ENCODE data around the gene POLRMT. TPM values are rescaled to one million over a fixed set of nuclear protein-coding genes. Genes with fewer than 3 reads are reported as not detected.

The POLRMT gene
- total RNA-seq, 4 donors from 2014 or later = 28.2 to 73.5 (median 51.5) TPM

GRCh38 chr19:639253-640160, 6.2 kb upstream of the POLRMT start, which contains the start of gene FGF22:
FGF22 (plus strand) TSS chr19:639879; CDS start chr19:639926, 47 bp downstream.
- peak; percentile 91 to 93 for DNase-seq (ENCODE audit: low spot score in 2 of 2)
- Histone ChIP-seq H3K9me3 (no peaks in the 10 kb centered on the region), H3K27me3 (no peaks in the 10 kb centered on the region), H3K4me3 (peak within 1 kb of the TSS; percentile 27 to 61 (median 47)), H3K36me3 (peaks cover 0 to 14% (median 0%) of the 10 kb centered on the region in 3 donors), H3K4me1 (peaks cover 0 to 20% (median 12%) of the 10 kb centered on the region in 4 donors), H3K27ac (peak within 1 kb of the TSS; percentile 61 to 88 (median 68))
- 4% methylated on average over 37 to 45 of the region's 109 CpGs for WGBS, 2 donors
- TF ChIP-seq EP300 (IDR thresholded peaks at IDR 0.05) = peak in 1 of 2 donors; percentile 64
- peak in 1 of 2 donors; percentile 30 for TF ChIP-seq POLR2A (IDR thresholded peaks at IDR 0.05)
- no peak for TF ChIP-seq CTCF (IDR thresholded peaks at IDR 0.05)

- H3K27ac ChIP-seq = peak overlapping the region; percentile 5 to 88 (median 36)
- peak overlapping the region; percentile 27 to 61 (median 47) for H3K4me3 ChIP-seq
- H3K4me1 ChIP-seq = peaks cover 0 to 26% (median 18%) of the 10 kb centered on the region in 4 donors
- 45 to 71% methylated on average over 15 to 16 of the region's 17 CpGs for WGBS, 2 donors
- H3K27me3 ChIP-seq = no peaks in the 10 kb centered on the region
- no peak for DNase-seq (ENCODE audit: low spot score in 2 of 2)
- TF ChIP-seq CTCF (IDR thresholded peaks at IDR 0.05) (no peak), EP300 (IDR thresholded peaks at IDR 0.05) (no peak), POLR2A (IDR thresholded peaks at IDR 0.05) (no peak)
- peaks cover 0 to 8% (median 0%) of the 10 kb centered on the region in 3 donors for H3K36me3 ChIP-seq
- no peaks in the 10 kb centered on the region for H3K9me3 ChIP-seq
Observed at GRCh38 chr19:638906-639252, 5.5 kb upstream of the POLRMT start.

- H3K27me3 ChIP-seq = no peaks in the 10 kb centered on the region
- no peak for TF ChIP-seq POLR2A (IDR thresholded peaks at IDR 0.05)
- TF ChIP-seq CTCF (IDR thresholded peaks at IDR 0.05) = no peak
- TF ChIP-seq EP300 (IDR thresholded peaks at IDR 0.05) = no peak
- DNase-seq (ENCODE audit: low spot score in 2 of 2) = no peak
- H3K4me3 ChIP-seq = no peak overlapping the region
- H3K4me1 ChIP-seq = peaks cover 0 to 48% (median 27%) of the 10 kb centered on the region in 4 donors
- no peak overlapping the region for H3K27ac ChIP-seq
- H3K9me3 ChIP-seq = no peaks in the 10 kb centered on the region
- peaks cover 0 to 12% (median 0%) of the 10 kb centered on the region in 3 donors for H3K36me3 ChIP-seq
- 85% methylated on average over 6 to 16 of the region's 16 CpGs for WGBS, 2 donors
Observed at GRCh38 chr19:634975-635652, 1.8 kb upstream of the POLRMT start.

GRCh38 chr19:633786-634639, 676 bp upstream of the POLRMT start:
- WGBS, 2 donors = 22 to 23% methylated on average over 32 of the region's 32 CpGs
- TF ChIP-seq POLR2A (IDR thresholded peaks at IDR 0.05) (no peak), EP300 (IDR thresholded peaks at IDR 0.05) (no peak), CTCF (IDR thresholded peaks at IDR 0.05) (no peak)

More at GRCh38 chr19:633786-634639, 676 bp upstream of the POLRMT start:
- H3K36me3 ChIP-seq = peaks cover 0 to 23% (median 0%) of the 10 kb centered on the region in 3 donors
- DNase-seq (ENCODE audit: low spot score in 2 of 2) = no peak
- peak overlapping the region; percentile 21 to 85 (median 78) for H3K27ac ChIP-seq
- no peaks in the 10 kb centered on the region for H3K27me3 ChIP-seq
- H3K9me3 ChIP-seq = no peaks in the 10 kb centered on the region
- H3K4me1 ChIP-seq = peaks cover 0 to 44% (median 23%) of the 10 kb centered on the region in 4 donors
- H3K4me3 ChIP-seq = peak overlapping the region; percentile 71 to 95 (median 85)
